Erythroblast (primary cell): ENCODE results near the gene ACAD10.

Experiments used
- GATA1 ChIP-seq: IDR thresholded peaks from 2 replicates; pipeline ENCODE4 v1.6.1; 2011; ENCODE audit warnings: low read depth, mild to moderate bottlenecking, control low read depth, low read length, moderate library complexity
- POLR2A ChIP-seq: IDR thresholded peaks from 2 replicates; pipeline ENCODE4 v1.6.1; 2011; ENCODE audit warnings: mild to moderate bottlenecking, low read length

DNA sequence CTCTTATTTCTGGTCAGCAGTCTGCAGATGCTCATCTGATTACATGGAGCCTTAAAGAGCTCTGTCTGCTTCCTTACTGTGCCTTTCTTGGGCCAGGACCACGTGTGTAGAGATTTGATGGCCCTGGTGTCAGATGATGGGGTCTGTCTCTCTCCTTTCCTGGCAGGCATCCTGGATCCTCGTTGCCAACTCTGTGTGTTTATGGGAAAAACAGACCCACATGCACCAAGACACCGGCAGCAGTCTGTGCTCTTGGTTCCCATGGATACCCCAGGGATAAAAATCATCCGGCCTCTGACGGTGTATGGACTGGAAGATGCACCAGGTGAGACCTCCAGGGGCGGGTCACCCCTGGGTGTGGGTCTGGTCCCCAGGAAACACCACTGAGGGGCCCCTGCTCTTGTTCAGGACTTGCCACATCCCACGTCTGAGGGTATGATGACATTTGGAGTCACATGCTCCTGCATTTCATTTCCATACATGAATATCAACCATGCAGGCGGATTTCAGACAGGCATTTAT is 62.4 kb downstream of the ACAD10 start:
- no peak for TF ChIP-seq POLR2A
- no peak for TF ChIP-seq GATA1
